MCF 10A (cell line): ENCODE measurements around the gene ARHGEF12. TPM values are rescaled to one million over a fixed set of nuclear protein-coding genes. Genes with fewer than 3 reads are reported as not detected.

ENCODE experiments used
- BruUV-seq: library from RNA; stranded (reverse); fragments of 400-500 nt; replicated peaks from 2 replicates; lab custom pipeline; 2021; lab: Mats Ljungman, UMichigan
- CTCF ChIA-PET: fragments of 300-600 bp; sonication (Branson Sonifier 250); formaldehyde crosslinking; extraction: SDS; loops from one replicate; lab custom pipeline; 2021; ENCODE audit warnings: antibody characterized with exemption, inconsistent platforms; lab: Yijun Ruan, JAX
- POLR2A ChIA-PET: fragments of 300-600, 350-650 bp; sonication (Branson Sonifier 250); formaldehyde crosslinking; extraction: SDS; loops from one replicate; lab custom pipeline; 2020; ENCODE audit warnings: antibody characterized with exemption, inconsistent platforms; lab: Yijun Ruan, JAX
- DNase-seq: peaks from one replicate; pipeline ENCODE4 v3.0.0-alpha.2; 2018; ENCODE audit not compliant: unreplicated experiment
- H3K27ac Mint-ChIP-seq: one replicate; pipeline ENCODE4 v1.8.0; 2022; ENCODE audit warnings: mild to moderate bottlenecking, low read depth, mixed read lengths; ENCODE audit not compliant: unreplicated experiment
- H3K27me3 Mint-ChIP-seq: one replicate; pipeline ENCODE4 v1.8.0; 2022; ENCODE audit warnings: mixed read lengths; ENCODE audit not compliant: insufficient read depth, unreplicated experiment
- H3K36me3 Mint-ChIP-seq: one replicate; pipeline ENCODE4 v1.8.0; 2022; ENCODE audit warnings: mild to moderate bottlenecking, moderate library complexity, mixed read lengths; ENCODE audit not compliant: insufficient read depth, unreplicated experiment
- H3K4me1 Mint-ChIP-seq: one replicate; pipeline ENCODE4 v1.8.0; 2022; ENCODE audit warnings: mixed read lengths; ENCODE audit not compliant: insufficient read depth, unreplicated experiment
- H3K4me3 Mint-ChIP-seq: one replicate; pipeline ENCODE4 v1.8.0; 2022; ENCODE audit warnings: mild to moderate bottlenecking, moderate library complexity, mixed read lengths; ENCODE audit not compliant: unreplicated experiment
- H3K9me3 Mint-ChIP-seq: one replicate; pipeline ENCODE4 v1.8.0; 2022; ENCODE audit warnings: mixed read lengths; ENCODE audit not compliant: unreplicated experiment
- CTCF ChIP-seq: fragments of 200-600 bp; IDR thresholded peaks from one replicate; pipeline ENCODE4 v1.8.0; 2022; ENCODE audit warnings: antibody characterized with exemption, mild to moderate bottlenecking; ENCODE audit not compliant: unreplicated experiment
- intact Hi-C: fragments of 100-400 bp; cut with micrococcal nuclease; formaldehyde crosslinking; loops from 2 replicates; pipeline ENCODE4 v1.14.1; 2022
- total RNA-seq: library from RNA; stranded (reverse); gene quantifications from 2 replicates; pipeline ENCODE4 v1.2.3, GENCODE V29; 2022

ARHGEF12 gene
- total RNA-seq, 1 experiment from 2014 or later = 61.2 TPM

- CTCF ChIA-PET = interaction anchor here (0.5 to 14.9 kb wide), 5 partner anchors 10 to 131 kb away, joined by 3 to 526 read pairs (median 4); partner anchors contain the start of gene POU2F3
- Mint-ChIP-seq H3K4me3 (no peak overlapping the region), H3K36me3 (no peaks in the 10 kb centered on the region), H3K27ac (peak overlapping the region; percentile 57), H3K4me1 (peaks cover 22% of the 10 kb centered on the region), H3K27me3 (no peaks in the 10 kb centered on the region), H3K9me3 (no peaks in the 10 kb centered on the region)
- intact Hi-C loops = loop anchor here (1.0 kb wide), 1 partner anchor 19 kb away; the partner anchor contains the start of gene TLCD5
- TF ChIP-seq CTCF = peak; percentile 45
- POLR2A ChIA-PET = interaction anchor here (1.0 kb wide), 1 partner anchor 12 kb away, joined by 3 read pairs; no protein-coding TSS in a partner anchor
- no TSS peak for BruUV-seq
- DNase-seq = peak; percentile 84
These were observed 29.5 kb upstream of the ARHGEF12 start for GRCh38 chr11:120306519-120307242.

GRCh38 chr11:120307476-120307875 is 28.7 kb upstream of the ARHGEF12 start:
- ChIA-PET POLR2A (no interaction called here), CTCF (interaction anchor here (1.1 to 14.9 kb wide), 2 partner anchors 78 to 101 kb away, joined by 3 to 526 read pairs; partner anchors contain the start of gene POU2F3)
- Mint-ChIP-seq H3K27ac (no peak overlapping the region), H3K36me3 (no peaks in the 10 kb centered on the region), H3K4me1 (peaks cover 22% of the 10 kb centered on the region), H3K9me3 (no peaks in the 10 kb centered on the region), H3K4me3 (no peak overlapping the region), H3K27me3 (no peaks in the 10 kb centered on the region)
- DNase-seq = no peak
- BruUV-seq = no TSS peak
- no peak for TF ChIP-seq CTCF
- intact Hi-C loops = no loop called here

- peaks cover 20% of the 10 kb centered on the region for H3K4me1 Mint-ChIP-seq
- intact Hi-C loops = no loop called here
- DNase-seq = no peak
- no peaks in the 10 kb centered on the region for H3K9me3 Mint-ChIP-seq
- no peaks in the 10 kb centered on the region for H3K27me3 Mint-ChIP-seq
- no peak for TF ChIP-seq CTCF
- no peak overlapping the region for H3K4me3 Mint-ChIP-seq
- CTCF ChIA-PET = interaction anchor here (0.6 to 1.5 kb wide), 5 partner anchors 8 to 798 kb away, joined by 3 to 5 read pairs (median 3); no protein-coding TSS in a partner anchor
- POLR2A ChIA-PET = no interaction called here
- H3K27ac Mint-ChIP-seq = no peak overlapping the region
- no TSS peak for BruUV-seq
- H3K36me3 Mint-ChIP-seq = no peaks in the 10 kb centered on the region
These were observed 28.1 kb upstream of the ARHGEF12 start for GRCh38 chr11:120308081-120308480.

DNA sequence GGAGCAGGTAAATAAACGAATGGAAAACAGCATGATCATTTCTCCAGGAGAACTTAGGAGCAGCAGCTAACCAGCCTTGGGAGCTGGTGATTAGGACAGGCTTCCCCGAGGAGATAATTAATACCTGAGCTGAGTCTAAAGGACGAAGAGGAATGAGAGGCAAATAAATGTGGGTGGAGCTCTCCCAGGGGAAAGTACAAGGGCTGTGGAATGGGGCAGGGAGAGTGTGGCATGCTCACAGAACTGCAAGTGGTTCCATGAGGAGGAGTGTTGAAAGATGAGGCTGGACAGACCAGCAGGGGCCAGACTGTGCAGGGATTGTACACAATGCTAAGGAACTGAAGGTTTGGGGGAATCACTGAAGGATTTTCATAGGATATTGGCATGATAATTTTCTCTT is 25.3 kb upstream of the ARHGEF12 start:
- no TSS peak for BruUV-seq
- no peaks in the 10 kb centered on the region for H3K27me3 Mint-ChIP-seq
- TF ChIP-seq CTCF = no peak
- H3K36me3 Mint-ChIP-seq = no peaks in the 10 kb centered on the region
- CTCF ChIA-PET = interaction anchor here (0.7 to 1.3 kb wide), 4 partner anchors 9 to 139 kb away, joined by 3 to 6 read pairs (median 4); no protein-coding TSS in a partner anchor
- no peak for DNase-seq
- POLR2A ChIA-PET = no interaction called here
- no peaks in the 10 kb centered on the region for H3K9me3 Mint-ChIP-seq
- intact Hi-C loops = no loop called here
- peaks cover 10% of the 10 kb centered on the region for H3K4me1 Mint-ChIP-seq
- no peak overlapping the region for H3K4me3 Mint-ChIP-seq
- H3K27ac Mint-ChIP-seq = no peak overlapping the region
